ENCODE measurements around the gene CD53. TPM values are rescaled to one million over a fixed set of nuclear protein-coding genes. Genes with fewer than 3 reads are reported as not detected.

CD53 gene, protein sequence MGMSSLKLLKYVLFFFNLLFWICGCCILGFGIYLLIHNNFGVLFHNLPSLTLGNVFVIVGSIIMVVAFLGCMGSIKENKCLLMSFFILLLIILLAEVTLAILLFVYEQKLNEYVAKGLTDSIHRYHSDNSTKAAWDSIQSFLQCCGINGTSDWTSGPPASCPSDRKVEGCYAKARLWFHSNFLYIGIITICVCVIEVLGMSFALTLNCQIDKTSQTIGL
- total RNA-seq: under 0.01 TPM in 1 of 2 replicates, not detected in the other
- 0.06 TPM in 1 of 2 replicates, not detected in the other for polyA plus RNA-seq
- polyA plus RNA-seq (2012): not detected in 2 replicates
- polyA minus RNA-seq (ENCODE audit: low replicate concordance): not detected in 2 replicates

DNA sequence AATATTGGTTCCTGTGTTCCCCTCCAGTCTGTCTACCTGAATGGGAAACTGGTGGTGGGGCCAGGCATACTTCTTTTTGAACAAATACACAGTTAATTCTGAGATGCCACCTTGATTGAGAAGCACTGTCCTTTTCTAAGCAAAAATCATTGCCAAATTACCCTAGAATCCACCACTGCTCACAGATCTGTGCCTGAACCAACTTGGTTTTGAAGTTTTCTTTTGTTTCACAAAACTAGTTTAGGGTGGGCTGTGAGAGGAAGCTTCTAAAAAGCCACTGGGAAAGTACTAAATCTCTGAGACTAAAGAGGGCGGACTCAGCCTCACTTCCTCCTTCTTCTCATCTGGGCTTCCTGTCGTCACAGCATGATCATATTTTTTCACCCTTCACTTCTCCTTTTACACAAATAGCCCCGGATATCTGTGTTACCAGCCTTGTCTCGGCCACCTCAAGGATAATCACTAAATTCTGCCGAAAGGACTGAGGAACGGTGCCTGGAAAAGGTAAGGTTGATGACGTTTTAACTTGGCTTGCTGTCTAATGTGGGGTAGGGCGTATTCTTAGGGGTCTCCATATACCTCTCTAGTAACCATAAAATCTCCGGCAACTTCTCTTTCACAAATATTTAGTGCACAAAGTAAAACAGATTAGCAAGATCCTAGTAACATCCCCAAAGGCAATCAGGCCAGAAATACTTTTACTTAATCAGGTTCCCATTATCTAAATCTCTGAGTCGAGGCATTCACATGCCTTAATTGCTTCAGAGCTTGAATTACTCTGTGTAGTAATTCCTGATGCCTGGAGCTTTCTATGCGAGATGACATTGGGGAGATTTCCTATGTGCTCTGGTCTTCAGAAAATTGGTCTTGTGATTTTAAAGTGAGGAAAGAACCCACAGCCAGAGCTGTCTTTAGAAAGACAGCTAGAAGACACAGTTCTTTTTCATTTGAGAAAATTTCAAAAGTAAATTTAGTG is at the start of gene CD53:
Gene CD53 (plus strand): TSS at position 404 of the 976 bp plus-strand sequence. CDS start 18,261 bp downstream, outside the sequence.
- Histone ChIP-seq H3K4me1 (ENCODE audit: control insufficient read depth, extremely low read depth, insufficient read depth, low read length) (no peaks in the 10 kb centered on the region), H3K9ac (ENCODE audit: insufficient read depth, low read length) (no peak within 1 kb of the TSS)
- TF ChIP-seq EZH2 (IDR thresholded peaks at IDR 0.05; ENCODE audit: low read length, missing control alignments): no peak
- TF ChIP-seq, protein P1, sequence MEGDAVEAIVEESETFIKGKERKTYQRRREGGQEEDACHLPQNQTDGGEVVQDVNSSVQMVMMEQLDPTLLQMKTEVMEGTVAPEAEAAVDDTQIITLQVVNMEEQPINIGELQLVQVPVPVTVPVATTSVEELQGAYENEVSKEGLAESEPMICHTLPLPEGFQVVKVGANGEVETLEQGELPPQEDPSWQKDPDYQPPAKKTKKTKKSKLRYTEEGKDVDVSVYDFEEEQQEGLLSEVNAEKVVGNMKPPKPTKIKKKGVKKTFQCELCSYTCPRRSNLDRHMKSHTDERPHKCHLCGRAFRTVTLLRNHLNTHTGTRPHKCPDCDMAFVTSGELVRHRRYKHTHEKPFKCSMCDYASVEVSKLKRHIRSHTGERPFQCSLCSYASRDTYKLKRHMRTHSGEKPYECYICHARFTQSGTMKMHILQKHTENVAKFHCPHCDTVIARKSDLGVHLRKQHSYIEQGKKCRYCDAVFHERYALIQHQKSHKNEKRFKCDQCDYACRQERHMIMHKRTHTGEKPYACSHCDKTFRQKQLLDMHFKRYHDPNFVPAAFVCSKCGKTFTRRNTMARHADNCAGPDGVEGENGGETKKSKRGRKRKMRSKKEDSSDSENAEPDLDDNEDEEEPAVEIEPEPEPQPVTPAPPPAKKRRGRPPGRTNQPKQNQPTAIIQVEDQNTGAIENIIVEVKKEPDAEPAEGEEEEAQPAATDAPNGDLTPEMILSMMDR (conservative IDR thresholded peaks at IDR 0.05 in 1 of 2, IDR thresholded peaks at IDR 0.05 in 1 of 2; ENCODE audit: low read depth in 1 of 2, low read length in 2 of 2): no peak

DNA sequence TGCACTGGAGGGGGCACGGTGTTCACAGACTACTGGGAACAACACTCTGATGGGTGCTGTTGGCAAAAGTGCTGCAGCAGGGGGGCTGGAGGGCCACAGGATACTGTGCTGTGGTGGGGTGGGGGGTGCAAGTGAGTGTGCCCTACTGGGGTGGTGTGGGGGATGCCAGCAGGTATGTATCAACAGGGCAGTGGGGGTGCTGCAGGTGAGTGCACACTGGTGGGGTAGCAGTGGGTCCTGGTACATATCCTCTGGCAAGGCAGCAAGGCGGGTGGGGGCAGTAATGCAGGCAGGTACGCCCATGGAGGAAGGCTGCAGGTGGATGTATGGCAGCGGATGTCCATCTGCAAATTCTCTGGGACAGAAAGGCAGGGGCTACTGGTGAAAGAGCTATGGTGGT is 48.8 kb upstream of the CD53 start:
- H3K36me3 ChIP-seq (ENCODE audit: control insufficient read depth, insufficient read depth, low read length): no peaks in the 10 kb centered on the region

More for the DNA sequence above, at the start of gene CD53:
- Histone ChIP-seq H4K20me1 (ENCODE audit: control insufficient read depth, extremely low read depth, insufficient read depth, low read length) (no peaks in the 10 kb centered on the region), H3K4me3 (replicated peaks in 1 of 4; ENCODE audit: control extremely low read depth in 1 of 4, insufficient read depth in 1 of 4, low read depth in 3 of 4, low read length in 4 of 4) (no peak within 1 kb of the TSS), H3K27ac (ENCODE audit: insufficient read depth, low read length) (no peak within 1 kb of the TSS), H3K9me3 (ENCODE audit: control insufficient read depth, insufficient read depth, low read depth, low read length) (no peaks in the 10 kb centered on the region), H3K36me3 (ENCODE audit: control insufficient read depth, insufficient read depth, low read length) (no peaks in the 10 kb centered on the region), H3K27me3 (ENCODE audit: control insufficient read depth, insufficient read depth, low read length) (no peaks in the 10 kb centered on the region), H2AFZ (ENCODE audit: low read length) (no peak within 1 kb of the TSS), H3K4me2 (ENCODE audit: extremely low read depth, insufficient read depth, low read length) (no peak within 1 kb of the TSS), H3K79me2 (ENCODE audit: control insufficient read depth, insufficient read depth, low read length) (no peaks in the 10 kb centered on the region)
- DNase-seq (ENCODE audit: low read depth in 2 of 2): no peak

More for the DNA sequence above, 48.8 kb upstream of the CD53 start:
- Histone ChIP-seq H3K4me1 (ENCODE audit: control insufficient read depth, extremely low read depth, insufficient read depth, low read length) (no peaks in the 10 kb centered on the region), H3K4me2 (ENCODE audit: extremely low read depth, insufficient read depth, low read length) (no peak overlapping the region), H3K27ac (ENCODE audit: insufficient read depth, low read length) (no peak overlapping the region), H3K9ac (ENCODE audit: insufficient read depth, low read length) (no peak overlapping the region), H3K9me3 (ENCODE audit: control insufficient read depth, insufficient read depth, low read depth, low read length) (no peaks in the 10 kb centered on the region), H3K79me2 (ENCODE audit: control insufficient read depth, insufficient read depth, low read length) (no peaks in the 10 kb centered on the region), H4K20me1 (ENCODE audit: control insufficient read depth, extremely low read depth, insufficient read depth, low read length) (no peaks in the 10 kb centered on the region), H2AFZ (ENCODE audit: low read length) (no peak overlapping the region), H3K4me3 (replicated peaks in 1 of 4; ENCODE audit: control extremely low read depth in 1 of 4, insufficient read depth in 1 of 4, low read depth in 3 of 4, low read length in 4 of 4) (no peak overlapping the region), H3K27me3 (ENCODE audit: control insufficient read depth, insufficient read depth, low read length) (no peaks in the 10 kb centered on the region)
- DNase-seq (ENCODE audit: low read depth in 2 of 2): no peak
- TF ChIP-seq EZH2 (IDR thresholded peaks at IDR 0.05; ENCODE audit: low read length, missing control alignments): no peak
- TF ChIP-seq, protein P1 (conservative IDR thresholded peaks at IDR 0.05 in 1 of 2, IDR thresholded peaks at IDR 0.05 in 1 of 2; ENCODE audit: low read depth in 1 of 2, low read length in 2 of 2): no peak
